OCI-LY1 (cell line): Measurements from ENCODE around the gene PCBP2.

ENCODE experiments used
- H2AFZ ChIP-seq: fragments of 200-600 bp; sonication (generic), shearing (Covaris generic); 2 replicates; pipeline ENCODE4 v1.6.0; 2014; ENCODE audit warnings: antibody characterized with exemption, mild to moderate bottlenecking, low read length
- H3F3A ChIP-seq: fragments of 200-600 bp; sonication (generic), shearing (Covaris generic); 2 replicates; pipeline ENCODE4 v1.6.0; 2014; ENCODE audit warnings: mild to moderate bottlenecking, antibody characterized with exemption, low read length, moderate library complexity; ENCODE audit not compliant: insufficient read depth
- H3K27ac ChIP-seq: fragments of 200-600 bp; sonication (generic); 2 replicates; pipeline ENCODE4 v1.5.1; 2014; ENCODE audit warnings: low read length, mixed run types, mild to moderate bottlenecking, low read depth; ENCODE audit not compliant: poor library complexity, severe bottlenecking
- H3K27me3 ChIP-seq: fragments of 200-600 bp; sonication (generic); 2 replicates; pipeline ENCODE4 v1.6.0; 2014; ENCODE audit warnings: antibody characterized with exemption, mild to moderate bottlenecking, low read length, moderate library complexity; ENCODE audit not compliant: insufficient read depth
- H3K36me3 ChIP-seq: fragments of 200-600 bp; sonication (generic); 2 replicates; pipeline ENCODE4 v1.6.1; 2014; ENCODE audit warnings: mild to moderate bottlenecking, antibody characterized with exemption, low read length, moderate library complexity, mixed read lengths; ENCODE audit not compliant: insufficient read depth
- H3K4me1 ChIP-seq: fragments of 200-600 bp; sonication (generic); 2 replicates; pipeline ENCODE4 v1.5.1; 2014; ENCODE audit warnings: mild to moderate bottlenecking, low read length, moderate library complexity; ENCODE audit not compliant: insufficient read depth, severe bottlenecking
- H3K4me2 ChIP-seq: fragments of 200-600 bp; sonication (generic), shearing (Covaris generic); 2 replicates; pipeline ENCODE4 v1.6.1; 2014; ENCODE audit warnings: low read length
- H3K4me3 ChIP-seq: fragments of 200-600 bp; sonication (generic); 2 replicates; pipeline ENCODE4 v1.5.1; 2014; ENCODE audit warnings: low read length, low read depth, mild to moderate bottlenecking, mixed read lengths; ENCODE audit not compliant: poor library complexity, severe bottlenecking
- H3K79me2 ChIP-seq: fragments of 200-600 bp; shearing (Covaris generic); 2 replicates; pipeline ENCODE4 v1.6.1; 2016; ENCODE audit warnings: mixed run types, low read length, mixed read lengths; ENCODE audit not compliant: insufficient read depth
- H3K9ac ChIP-seq: fragments of 200-600 bp; sonication (generic), shearing (Covaris generic); 2 replicates; pipeline ENCODE4 v1.6.1; 2014; ENCODE audit warnings: mild to moderate bottlenecking, low read length, mixed read lengths
- H3K9me2 ChIP-seq: fragments of 200-600 bp; sonication (generic), shearing (Covaris generic); 2 replicates; pipeline ENCODE4 v1.6.1; 2014; ENCODE audit warnings: low read depth, mild to moderate bottlenecking, low read length, mixed read lengths
- H3K9me3 ChIP-seq: fragments of 200-600 bp; shearing (Covaris generic); 2 replicates; pipeline ENCODE4 v1.6.1; 2014; ENCODE audit warnings: low read length, mixed read lengths
- H4K20me1 ChIP-seq: fragments of 200-600 bp; sonication (generic), shearing (Covaris generic); 2 replicates; pipeline ENCODE4 v1.6.0; 2016; ENCODE audit warnings: mild to moderate bottlenecking, low read length; ENCODE audit not compliant: insufficient read depth
- CTCF ChIP-seq: fragments of 200-600 bp; sonication (generic), shearing (Covaris generic); IDR thresholded peaks from 2 replicates; pipeline ENCODE4 v1.5.1; 2017; ENCODE audit warnings: mild to moderate bottlenecking, antibody characterized with exemption, low read length, moderate library complexity, mixed read lengths
- EZH2 ChIP-seq: fragments of 200-600 bp; sonication (generic), shearing (Covaris generic); IDR thresholded peaks from 2 replicates; pipeline ENCODE4 v1.8.0; 2017; ENCODE audit warnings: borderline replicate concordance, mixed run types, mild to moderate bottlenecking, antibody characterized with exemption, low read length, moderate library complexity, mixed read lengths

PCBP2 gene

DNA sequence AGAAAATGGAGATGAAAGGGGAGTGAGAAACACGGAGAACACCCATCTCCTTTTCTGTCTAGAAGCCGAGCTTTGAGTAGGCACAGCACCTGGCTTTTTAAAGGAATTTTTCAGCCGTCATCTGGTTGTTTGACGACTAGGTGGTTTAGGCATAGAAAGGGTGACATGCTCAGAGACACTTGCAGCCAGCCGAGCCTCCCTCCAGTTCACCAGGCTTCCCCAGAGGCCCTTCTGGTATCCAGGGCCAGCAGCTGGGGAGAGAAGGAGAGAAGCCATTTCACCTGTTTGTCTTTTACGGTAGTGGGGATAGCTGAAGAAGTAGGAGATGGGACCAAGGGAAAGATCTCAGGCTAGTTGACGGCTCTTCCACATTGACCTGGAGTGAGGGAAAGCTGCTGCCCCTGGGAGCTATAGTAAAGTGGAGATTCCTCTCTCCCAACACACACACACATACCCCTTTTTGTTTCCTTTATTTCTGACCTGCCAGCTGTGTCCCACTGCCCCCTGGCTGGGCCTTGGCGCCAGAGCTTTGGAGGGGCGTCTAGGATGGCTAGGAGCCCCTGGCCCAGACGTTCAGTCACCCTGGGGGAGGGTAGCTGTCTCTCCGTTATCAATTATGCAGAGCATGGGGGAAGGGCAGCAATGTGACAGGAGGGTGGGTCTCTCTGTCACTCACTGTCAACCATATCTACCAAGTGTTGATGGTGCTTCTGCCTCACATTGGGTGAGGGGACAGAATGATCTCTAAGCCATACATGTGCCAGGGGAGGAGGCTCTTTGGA is 41.9 kb downstream of the PCBP2 start:
- peaks cover 20% of the 10 kb centered on the region for H3K4me1 ChIP-seq
- H3K27ac ChIP-seq, result no peak overlapping the region
- H3K27me3 ChIP-seq, result no peaks in the 10 kb centered on the region; the same call in 1 of the 2 replicates

GRCh38 chr12:53495903-53496751 is 44.2 kb downstream of the PCBP2 start:
- Histone ChIP-seq H3K4me3 (no peak overlapping the region), H3K4me1 (peaks cover 34% of the 10 kb centered on the region)

More for the DNA sequence above, 41.9 kb downstream of the PCBP2 start:
- no peaks in the 10 kb centered on the region for H3K9me2 ChIP-seq
- H2AFZ ChIP-seq, result peak overlapping the region; percentile 51; the same call in 1 of the 2 replicates
- H3K36me3 ChIP-seq, result no peaks in the 10 kb centered on the region
- no peaks in the 10 kb centered on the region for H3K79me2 ChIP-seq
- H4K20me1 ChIP-seq, result no peaks in the 10 kb centered on the region
- H3F3A ChIP-seq, result no peaks in the 10 kb centered on the region; the same call in 1 of the 2 replicates
- peak overlapping the region; percentile 90 for H3K4me2 ChIP-seq
- TF ChIP-seq CTCF, result no peak
- no peak for TF ChIP-seq EZH2
- H3K9me3 ChIP-seq, result no peaks in the 10 kb centered on the region
- peak overlapping the region; percentile 64 for H3K4me3 ChIP-seq
- peak overlapping the region; percentile 72 for H3K9ac ChIP-seq

GRCh38 chr12:53496752-53497032 is 44.8 kb downstream of the PCBP2 start:
- Histone ChIP-seq H3K4me2 (no peak overlapping the region), H3K27ac (no peak overlapping the region)

More at GRCh38 chr12:53495903-53496751, 44.2 kb downstream of the PCBP2 start:
- H2AFZ ChIP-seq, result no peak overlapping the region
- H4K20me1 ChIP-seq, result no peaks in the 10 kb centered on the region
- no peaks in the 10 kb centered on the region for H3K9me3 ChIP-seq
- no peak overlapping the region for H3K27ac ChIP-seq
- H3K4me2 ChIP-seq, result no peak overlapping the region
- no peaks in the 10 kb centered on the region for H3K9me2 ChIP-seq
- H3F3A ChIP-seq, result no peaks in the 10 kb centered on the region; the same call in 1 of the 2 replicates
- H3K9ac ChIP-seq, result no peak overlapping the region
- no peaks in the 10 kb centered on the region for H3K36me3 ChIP-seq
- TF ChIP-seq CTCF (no peak), EZH2 (no peak)
- no peaks in the 10 kb centered on the region for H3K27me3 ChIP-seq
- H3K79me2 ChIP-seq, result no peaks in the 10 kb centered on the region

More at GRCh38 chr12:53496752-53497032, 44.8 kb downstream of the PCBP2 start:
- H2AFZ ChIP-seq, result no peak overlapping the region
- H3K27me3 ChIP-seq, result no peaks in the 10 kb centered on the region
- no peaks in the 10 kb centered on the region for H3K9me2 ChIP-seq
- TF ChIP-seq CTCF (no peak), EZH2 (no peak)
- no peaks in the 10 kb centered on the region; the same call in 1 of the 2 replicates for H3F3A ChIP-seq
- H3K9me3 ChIP-seq, result no peaks in the 10 kb centered on the region
- no peaks in the 10 kb centered on the region for H4K20me1 ChIP-seq
- H3K4me1 ChIP-seq, result peaks cover 37% of the 10 kb centered on the region
- no peak overlapping the region for H3K4me3 ChIP-seq
- H3K79me2 ChIP-seq, result peaks cover 1% of the 10 kb centered on the region; the same call in 1 of the 2 replicates
- H3K36me3 ChIP-seq, result no peaks in the 10 kb centered on the region
- no peak overlapping the region for H3K9ac ChIP-seq
